Measurements from ENCODE around the gene OPRPN. TPM values are rescaled to one million over a fixed set of nuclear protein-coding genes. Genes with fewer than 3 reads are reported as not detected.

The OPRPN gene
- total and polyA plus RNA-seq, 2 experiments from 2014 or later = not detected

GRCh38 chr4:70405765-70406164, 8.0 kb downstream of the OPRPN start:
- Histone ChIP-seq H3K4me3 (no peak overlapping the region), H3K9me2 (replicated peaks; ENCODE audit: insufficient read depth) (no peaks in the 10 kb centered on the region), H2AFZ (no peak overlapping the region), H3K36me3 (replicated peaks; ENCODE audit: insufficient read depth, low read depth) (no peaks in the 10 kb centered on the region), H3K9me3 (ENCODE audit: low read depth) (no peaks in the 10 kb centered on the region), H3K4me1 (ENCODE audit: insufficient read depth) (no peaks in the 10 kb centered on the region), H3K4me2 (no peak overlapping the region), H4K20me1 (ENCODE audit: insufficient read depth, poor library complexity, severe bottlenecking) (no peaks in the 10 kb centered on the region), H3K27me3 (no peaks in the 10 kb centered on the region), H3K79me2 (no peaks in the 10 kb centered on the region), H3K27ac (no peak overlapping the region)
- DNase-seq (ENCODE audit: low spot score) = no peak
- TF ChIP-seq EZH2phosphoT487 (IDR thresholded peaks at IDR 0.05; ENCODE audit: low read depth, severe bottlenecking, unreplicated experiment) = no peak
- no peak for TF ChIP-seq CTCF (IDR thresholded peaks at IDR 0.05; ENCODE audit: poor library complexity)
- no peak for TF ChIP-seq EZH2 (IDR thresholded peaks at IDR 0.05; ENCODE audit: borderline replicate concordance)
- 71% methylated on average over 6 of the region's 6 CpGs for WGBS (ENCODE audit: low lambda C conversion rate, missing lambda C conversion rate)

- no peaks in the 10 kb centered on the region for H3K79me2 ChIP-seq
- H3K9me2 ChIP-seq (replicated peaks; ENCODE audit: insufficient read depth) = no peaks in the 10 kb centered on the region
- H3K36me3 ChIP-seq (replicated peaks; ENCODE audit: insufficient read depth, low read depth) = no peaks in the 10 kb centered on the region
- no peak overlapping the region for H3K27ac ChIP-seq
- H4K20me1 ChIP-seq (ENCODE audit: insufficient read depth, poor library complexity, severe bottlenecking) = no peaks in the 10 kb centered on the region
- H3K4me3 ChIP-seq = no peak overlapping the region
- H3K4me1 ChIP-seq (ENCODE audit: insufficient read depth) = no peaks in the 10 kb centered on the region
- no peak for DNase-seq (ENCODE audit: low spot score)
- H3K27me3 ChIP-seq = no peaks in the 10 kb centered on the region
- H3K4me2 ChIP-seq = no peak overlapping the region
- no peak overlapping the region for H2AFZ ChIP-seq
- no peaks in the 10 kb centered on the region for H3K9me3 ChIP-seq (ENCODE audit: low read depth)
- WGBS (ENCODE audit: low lambda C conversion rate, missing lambda C conversion rate) = 94% methylated on average over 1 of the region's 1 CpG
- TF ChIP-seq EZH2phosphoT487 (IDR thresholded peaks at IDR 0.05; ENCODE audit: low read depth, severe bottlenecking, unreplicated experiment) (no peak), CTCF (IDR thresholded peaks at IDR 0.05; ENCODE audit: poor library complexity) (no peak), EZH2 (IDR thresholded peaks at IDR 0.05; ENCODE audit: borderline replicate concordance) (no peak)
These were observed 27.6 kb downstream of the OPRPN start for GRCh38 chr4:70425306-70425705.

GRCh38 chr4:70426789-70427188, 29.0 kb downstream of the OPRPN start:
- Histone ChIP-seq H3K4me3 (no peak overlapping the region), H3K27ac (no peak overlapping the region), H3K79me2 (no peaks in the 10 kb centered on the region), H3K9me3 (ENCODE audit: low read depth) (no peaks in the 10 kb centered on the region), H3K27me3 (no peaks in the 10 kb centered on the region), H4K20me1 (ENCODE audit: insufficient read depth, poor library complexity, severe bottlenecking) (no peaks in the 10 kb centered on the region), H2AFZ (no peak overlapping the region), H3K4me2 (no peak overlapping the region), H3K9me2 (replicated peaks; ENCODE audit: insufficient read depth) (no peaks in the 10 kb centered on the region), H3K4me1 (ENCODE audit: insufficient read depth) (no peaks in the 10 kb centered on the region), H3K36me3 (replicated peaks; ENCODE audit: insufficient read depth, low read depth) (no peaks in the 10 kb centered on the region)
- no peak for DNase-seq (ENCODE audit: low spot score)
- TF ChIP-seq EZH2phosphoT487 (IDR thresholded peaks at IDR 0.05; ENCODE audit: low read depth, severe bottlenecking, unreplicated experiment) (no peak), CTCF (IDR thresholded peaks at IDR 0.05; ENCODE audit: poor library complexity) (no peak), EZH2 (IDR thresholded peaks at IDR 0.05; ENCODE audit: borderline replicate concordance) (no peak)

- peak; percentile 11 for DNase-seq (ENCODE audit: low spot score)
- no peaks in the 10 kb centered on the region for H4K20me1 ChIP-seq (ENCODE audit: insufficient read depth, poor library complexity, severe bottlenecking)
- H3K4me3 ChIP-seq = no peak overlapping the region
- WGBS (ENCODE audit: low lambda C conversion rate, missing lambda C conversion rate) = 67% methylated on average over 7 of the region's 7 CpGs
- H3K4me1 ChIP-seq (ENCODE audit: insufficient read depth) = no peaks in the 10 kb centered on the region
- no peaks in the 10 kb centered on the region for H3K79me2 ChIP-seq
- no peaks in the 10 kb centered on the region for H3K27me3 ChIP-seq
- no peak overlapping the region for H3K27ac ChIP-seq
- no peaks in the 10 kb centered on the region for H3K9me3 ChIP-seq (ENCODE audit: low read depth)
- H3K36me3 ChIP-seq (replicated peaks; ENCODE audit: insufficient read depth, low read depth) = no peaks in the 10 kb centered on the region
- no peak overlapping the region for H2AFZ ChIP-seq
- no peak overlapping the region for H3K4me2 ChIP-seq
- peaks cover 3% of the 10 kb centered on the region for H3K9me2 ChIP-seq (replicated peaks; ENCODE audit: insufficient read depth)
- TF ChIP-seq CTCF (IDR thresholded peaks at IDR 0.05; ENCODE audit: poor library complexity) (no peak), EZH2 (IDR thresholded peaks at IDR 0.05; ENCODE audit: borderline replicate concordance) (no peak), EZH2phosphoT487 (IDR thresholded peaks at IDR 0.05; ENCODE audit: low read depth, severe bottlenecking, unreplicated experiment) (no peak)
These were observed 39.5 kb downstream of the OPRPN start for GRCh38 chr4:70437197-70437596.
